WTC11 (cell line): ENCODE data around the gene GPC5. TPM values are rescaled to one million over a fixed set of nuclear protein-coding genes. Genes with fewer than 3 reads are reported as not detected.

ENCODE experiments used
- ATAC-seq: fragments of 200-7000 bp; cut with Tn5 transposase; 2 replicates; pipeline ENCODE4 v1.10.0; 2021; ENCODE audit warnings: mild to moderate bottlenecking, moderate library complexity
- CTCF ChIA-PET: fragments of 300-600 bp; sonication (Branson Sonifier 250); formaldehyde crosslinking; loops from one replicate; lab custom pipeline; 2021; ENCODE audit warnings: antibody characterized with exemption; lab: Charles Lee
- POLR2A ChIA-PET: fragments of 350-600 bp; sonication (Branson Sonifier 250); formaldehyde crosslinking; loops from one replicate; lab custom pipeline; 2021; ENCODE audit warnings: antibody characterized with exemption; lab: Charles Lee
- DNase-seq: peaks from one replicate; pipeline ENCODE4 v3.0.0; 2021; ENCODE audit warnings: low spot score
- H3K27ac Mint-ChIP-seq: 2 replicates; pipeline ENCODE4 v1.8.0; 2021; ENCODE audit warnings: mixed read lengths
- H3K27me3 Mint-ChIP-seq: 2 replicates; pipeline ENCODE4 v1.8.0; 2021; ENCODE audit warnings: low read depth, mild to moderate bottlenecking, moderate library complexity, mixed read lengths
- H3K36me3 Mint-ChIP-seq: 2 replicates; pipeline ENCODE4 v1.8.0; 2021; ENCODE audit warnings: mixed read lengths
- H3K4me1 Mint-ChIP-seq: 2 replicates; pipeline ENCODE4 v1.8.0; 2022; ENCODE audit warnings: mixed read lengths
- H3K4me3 Mint-ChIP-seq: 2 replicates; pipeline ENCODE4 v1.8.0; 2021; ENCODE audit warnings: mild to moderate bottlenecking, moderate library complexity, mixed read lengths
- H3K9me3 Mint-ChIP-seq: 2 replicates; pipeline ENCODE4 v1.8.0; 2021; ENCODE audit warnings: mixed read lengths
- ESRRA ChIP-seq: sonication (generic); formaldehyde crosslinking; IDR thresholded peaks from 2 replicates; pipeline ENCODE4 v1.8.1; 2022; ENCODE audit warnings: mild to moderate bottlenecking, missing genetic modification reagents, borderline replicate concordance
- MYBL2 ChIP-seq: sonication (generic); formaldehyde crosslinking; IDR thresholded peaks from 2 replicates; pipeline ENCODE4 v1.8.1; 2023; ENCODE audit warnings: mild to moderate bottlenecking, moderate library complexity, missing genetic modification reagents
- NFYB ChIP-seq: sonication (generic); formaldehyde crosslinking; conservative IDR thresholded peaks from 2 replicates; pipeline ENCODE4 v1.8.0; 2022; ENCODE audit warnings: low read depth, missing genetic modification reagents
- NR1H2 ChIP-seq: sonication (generic); formaldehyde crosslinking; IDR thresholded peaks from 2 replicates; pipeline ENCODE4 v1.9.0; 2021; ENCODE audit warnings: mild to moderate bottlenecking, moderate library complexity, missing genetic modification reagents
- OVOL2 ChIP-seq: fragments of 250-450 bp; sonication (Bioruptor Pico); IDR thresholded peaks from 2 replicates; pipeline ENCODE4 v1.9.0; 2021; ENCODE audit warnings: mild to moderate bottlenecking, borderline replicate concordance
- RORB ChIP-seq: fragments of 250-450 bp; sonication (Bioruptor Pico); IDR thresholded peaks from 2 replicates; pipeline ENCODE4 v1.9.0; 2021; ENCODE audit warnings: mild to moderate bottlenecking
- ZNF317 ChIP-seq: sonication (generic); formaldehyde crosslinking; IDR thresholded peaks from 2 replicates; pipeline ENCODE4 v1.8.1; 2023; ENCODE audit warnings: low read depth, mild to moderate bottlenecking, moderate library complexity, missing genetic modification reagents, borderline replicate concordance
- total RNA-seq: library from RNA; stranded (reverse); gene quantifications from 3 replicates; pipeline ENCODE4 v1.2.3, GENCODE V29; 2021
- TF ChIP-seq, protein P1 (sequence below): sonication (generic); formaldehyde crosslinking; IDR thresholded peaks from 2 replicates; pipeline ENCODE4 v1.8.1; 2022; ENCODE audit warnings: mild to moderate bottlenecking, missing genetic modification reagents, moderate library complexity, borderline replicate concordance
- TF ChIP-seq, protein P2 (sequence below): fragments of 250-450 bp; sonication (Bioruptor Pico); IDR thresholded peaks from 2 replicates; pipeline ENCODE4 v1.9.0; 2021; ENCODE audit warnings: mild to moderate bottlenecking, borderline replicate concordance
- TF ChIP-seq, protein P3 (sequence below): sonication (generic); formaldehyde crosslinking; IDR thresholded peaks from 2 replicates; pipeline ENCODE4 v1.8.0; 2022; ENCODE audit warnings: mild to moderate bottlenecking, missing genetic modification reagents
- TF ChIP-seq, protein P4 (sequence below): fragments of 250-450 bp; sonication (Bioruptor Pico); conservative IDR thresholded peaks from 2 replicates; pipeline ENCODE4 v1.9.0; 2021; ENCODE audit warnings: mild to moderate bottlenecking
- TF ChIP-seq, protein P5 (sequence below): fragments of 200-600 bp; IDR thresholded peaks from 2 replicates; pipeline ENCODE4 v1.8.0; 2022; ENCODE audit warnings: antibody characterized with exemption
- TF ChIP-seq, protein P6 (sequence below): fragments of 250-450 bp; sonication (Bioruptor Pico); IDR thresholded peaks from 2 replicates; pipeline ENCODE4 v2.1.2; 2022; ENCODE audit warnings: mild to moderate bottlenecking, moderate library complexity
- TF ChIP-seq, protein P7 (sequence below): sonication (generic); formaldehyde crosslinking; IDR thresholded peaks from 2 replicates; pipeline ENCODE4 v1.8.1; 2022; ENCODE audit warnings: mild to moderate bottlenecking, moderate library complexity, missing genetic modification reagents

The GPC5 gene
- total RNA-seq, 1 experiment from 2014 or later: 0.46 TPM

DNA sequence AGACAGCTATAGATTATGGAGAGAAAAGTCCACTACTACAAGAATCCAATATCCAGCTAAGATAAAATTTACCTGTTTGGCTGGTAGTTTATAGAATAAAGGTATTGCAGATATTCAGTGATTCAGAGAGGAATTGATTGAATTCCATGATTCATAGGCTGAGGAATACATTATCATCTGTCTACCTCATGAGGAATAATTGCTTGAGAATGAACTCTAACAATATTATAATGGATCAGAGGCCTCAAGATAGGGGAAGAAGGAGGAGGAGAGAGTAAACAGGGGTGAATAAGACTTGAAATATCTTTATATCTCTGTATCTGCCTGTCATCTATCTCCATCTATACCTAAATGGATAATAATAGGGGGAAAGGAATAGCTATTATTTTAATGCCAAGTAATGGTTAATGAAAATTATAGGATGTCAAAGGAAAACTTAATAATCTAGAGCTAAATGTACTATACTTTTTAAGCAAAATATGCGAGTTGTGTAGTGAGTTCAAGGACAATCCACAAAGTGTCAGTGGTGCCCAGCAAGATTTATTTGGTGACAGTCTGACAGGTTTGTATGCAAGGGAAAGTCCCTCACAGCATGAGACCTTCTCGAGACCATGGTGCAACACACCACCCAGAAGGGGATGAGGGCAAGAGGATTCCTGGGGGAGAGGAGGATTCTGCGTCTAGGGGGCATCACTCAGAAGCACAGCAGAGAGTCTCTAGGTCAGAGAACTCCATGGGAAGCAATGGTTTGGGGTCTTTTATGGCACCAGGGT is 224.5 kb downstream of the GPC5 start:
- no peaks in the 10 kb centered on the region for H3K27me3 Mint-ChIP-seq
- DNase-seq: no peak
- no peaks in the 10 kb centered on the region for H3K36me3 Mint-ChIP-seq
- TF ChIP-seq MYBL2 (CRISPR knock-in tag) (no peak), OVOL2 (no peak), RORB (CRISPR knock-in tag) (no peak), ZNF317 (no peak)
- TF ChIP-seq, protein P1, sequence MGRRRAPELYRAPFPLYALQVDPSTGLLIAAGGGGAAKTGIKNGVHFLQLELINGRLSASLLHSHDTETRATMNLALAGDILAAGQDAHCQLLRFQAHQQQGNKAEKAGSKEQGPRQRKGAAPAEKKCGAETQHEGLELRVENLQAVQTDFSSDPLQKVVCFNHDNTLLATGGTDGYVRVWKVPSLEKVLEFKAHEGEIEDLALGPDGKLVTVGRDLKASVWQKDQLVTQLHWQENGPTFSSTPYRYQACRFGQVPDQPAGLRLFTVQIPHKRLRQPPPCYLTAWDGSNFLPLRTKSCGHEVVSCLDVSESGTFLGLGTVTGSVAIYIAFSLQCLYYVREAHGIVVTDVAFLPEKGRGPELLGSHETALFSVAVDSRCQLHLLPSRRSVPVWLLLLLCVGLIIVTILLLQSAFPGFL (CRISPR knock-in tag): no peak
- TF ChIP-seq, protein P2, sequence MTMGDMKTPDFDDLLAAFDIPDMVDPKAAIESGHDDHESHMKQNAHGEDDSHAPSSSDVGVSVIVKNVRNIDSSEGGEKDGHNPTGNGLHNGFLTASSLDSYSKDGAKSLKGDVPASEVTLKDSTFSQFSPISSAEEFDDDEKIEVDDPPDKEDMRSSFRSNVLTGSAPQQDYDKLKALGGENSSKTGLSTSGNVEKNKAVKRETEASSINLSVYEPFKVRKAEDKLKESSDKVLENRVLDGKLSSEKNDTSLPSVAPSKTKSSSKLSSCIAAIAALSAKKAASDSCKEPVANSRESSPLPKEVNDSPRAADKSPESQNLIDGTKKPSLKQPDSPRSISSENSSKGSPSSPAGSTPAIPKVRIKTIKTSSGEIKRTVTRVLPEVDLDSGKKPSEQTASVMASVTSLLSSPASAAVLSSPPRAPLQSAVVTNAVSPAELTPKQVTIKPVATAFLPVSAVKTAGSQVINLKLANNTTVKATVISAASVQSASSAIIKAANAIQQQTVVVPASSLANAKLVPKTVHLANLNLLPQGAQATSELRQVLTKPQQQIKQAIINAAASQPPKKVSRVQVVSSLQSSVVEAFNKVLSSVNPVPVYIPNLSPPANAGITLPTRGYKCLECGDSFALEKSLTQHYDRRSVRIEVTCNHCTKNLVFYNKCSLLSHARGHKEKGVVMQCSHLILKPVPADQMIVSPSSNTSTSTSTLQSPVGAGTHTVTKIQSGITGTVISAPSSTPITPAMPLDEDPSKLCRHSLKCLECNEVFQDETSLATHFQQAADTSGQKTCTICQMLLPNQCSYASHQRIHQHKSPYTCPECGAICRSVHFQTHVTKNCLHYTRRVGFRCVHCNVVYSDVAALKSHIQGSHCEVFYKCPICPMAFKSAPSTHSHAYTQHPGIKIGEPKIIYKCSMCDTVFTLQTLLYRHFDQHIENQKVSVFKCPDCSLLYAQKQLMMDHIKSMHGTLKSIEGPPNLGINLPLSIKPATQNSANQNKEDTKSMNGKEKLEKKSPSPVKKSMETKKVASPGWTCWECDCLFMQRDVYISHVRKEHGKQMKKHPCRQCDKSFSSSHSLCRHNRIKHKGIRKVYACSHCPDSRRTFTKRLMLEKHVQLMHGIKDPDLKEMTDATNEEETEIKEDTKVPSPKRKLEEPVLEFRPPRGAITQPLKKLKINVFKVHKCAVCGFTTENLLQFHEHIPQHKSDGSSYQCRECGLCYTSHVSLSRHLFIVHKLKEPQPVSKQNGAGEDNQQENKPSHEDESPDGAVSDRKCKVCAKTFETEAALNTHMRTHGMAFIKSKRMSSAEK (CRISPR knock-in tag): no peak
- H3K9me3 Mint-ChIP-seq: peaks cover 4% of the 10 kb centered on the region; the same call in 1 of the 2 replicates
- no peak overlapping the region for H3K27ac Mint-ChIP-seq
- POLR2A ChIA-PET: no interaction called here
- CTCF ChIA-PET: no interaction called here
- ATAC-seq: no peak; the same call in 1 of the 2 replicates
- 0 out of 2 replicates have a peak, but pooled peaks cover 3% of the 10 kb centered on the region for H3K4me1 Mint-ChIP-seq
- H3K4me3 Mint-ChIP-seq: no peak overlapping the region

DNA sequence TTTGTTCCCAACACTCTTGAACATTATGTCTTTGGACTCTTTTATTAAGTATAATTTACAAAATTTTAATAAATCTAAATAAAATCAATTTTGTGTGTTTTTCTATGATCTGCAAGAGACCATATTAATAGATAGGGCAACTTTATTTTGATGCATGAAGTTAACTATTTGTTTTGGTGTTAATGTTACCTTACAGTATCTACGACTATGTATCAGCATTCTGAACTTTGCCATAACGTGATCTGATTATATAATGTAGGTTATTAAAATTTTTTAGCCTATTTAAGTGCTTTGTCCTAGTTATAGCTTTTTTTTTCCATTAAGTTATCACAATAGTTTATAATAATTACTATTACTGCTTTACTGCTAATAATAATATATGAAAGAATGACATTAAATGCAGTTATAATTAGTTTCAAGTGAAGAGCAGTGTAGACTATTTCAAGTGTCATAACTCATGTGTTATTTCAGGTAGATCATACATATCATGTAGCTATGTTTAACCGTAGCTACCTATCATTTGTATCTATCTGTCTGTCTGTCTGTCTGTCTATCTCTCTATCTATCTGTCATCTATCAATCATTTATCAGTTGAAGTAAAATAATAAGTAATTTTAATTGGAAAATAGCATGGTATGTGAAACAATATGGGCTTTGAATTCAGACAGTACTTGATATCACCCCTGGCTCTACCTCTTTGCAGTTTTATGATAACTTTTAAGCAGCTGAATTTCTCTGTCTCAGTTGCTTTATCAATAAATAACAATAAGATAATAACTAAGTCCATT is 229.7 kb downstream of the GPC5 start:
- H3K4me3 Mint-ChIP-seq: no peak overlapping the region
- H3K27me3 Mint-ChIP-seq: no peaks in the 10 kb centered on the region
- H3K4me1 Mint-ChIP-seq: 0 out of 2 replicates have a peak, but pooled peaks cover 6% of the 10 kb centered on the region
- CTCF ChIA-PET: no interaction called here
- DNase-seq (no peak), ATAC-seq (no peak)
- no peak for TF ChIP-seq ESRRA (CRISPR knock-in tag)
- TF ChIP-seq, protein P3, sequence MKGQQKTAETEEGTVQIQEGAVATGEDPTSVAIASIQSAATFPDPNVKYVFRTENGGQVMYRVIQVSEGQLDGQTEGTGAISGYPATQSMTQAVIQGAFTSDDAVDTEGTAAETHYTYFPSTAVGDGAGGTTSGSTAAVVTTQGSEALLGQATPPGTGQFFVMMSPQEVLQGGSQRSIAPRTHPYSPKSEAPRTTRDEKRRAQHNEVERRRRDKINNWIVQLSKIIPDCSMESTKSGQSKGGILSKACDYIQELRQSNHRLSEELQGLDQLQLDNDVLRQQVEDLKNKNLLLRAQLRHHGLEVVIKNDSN: no peak
- H3K9me3 Mint-ChIP-seq: peaks cover 4% of the 10 kb centered on the region; the same call in 1 of the 2 replicates
- H3K36me3 Mint-ChIP-seq: no peaks in the 10 kb centered on the region
- no peak overlapping the region for H3K27ac Mint-ChIP-seq
- POLR2A ChIA-PET: no interaction called here

DNA sequence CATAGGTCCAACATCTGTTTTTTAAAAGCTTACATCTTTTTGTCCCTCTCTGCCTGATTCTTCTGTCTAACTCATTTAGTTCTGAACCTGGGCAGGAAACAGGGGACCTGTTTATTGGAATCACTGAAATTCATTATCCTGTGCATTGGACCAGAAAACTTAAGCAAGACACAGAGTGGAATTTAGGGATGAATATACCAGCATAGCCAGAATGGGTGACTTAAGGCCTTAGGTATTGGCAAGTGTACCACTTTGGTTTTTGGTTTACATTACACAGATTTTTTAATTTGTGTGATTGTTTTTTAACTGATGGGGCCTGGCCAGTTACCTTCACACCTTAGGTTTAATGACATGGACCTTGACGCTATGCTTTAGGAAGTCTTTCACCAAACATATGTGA is 232.5 kb downstream of the GPC5 start:
- ChIA-PET POLR2A (no interaction called here), CTCF (no interaction called here)
- no peak overlapping the region for H3K27ac Mint-ChIP-seq
- DNase-seq (no peak), ATAC-seq (no peak)
- no peaks in the 10 kb centered on the region for H3K36me3 Mint-ChIP-seq
- TF ChIP-seq NFYB (CRISPR knock-in tag) (no peak), NR1H2 (no peak)
- TF ChIP-seq, protein P4, sequence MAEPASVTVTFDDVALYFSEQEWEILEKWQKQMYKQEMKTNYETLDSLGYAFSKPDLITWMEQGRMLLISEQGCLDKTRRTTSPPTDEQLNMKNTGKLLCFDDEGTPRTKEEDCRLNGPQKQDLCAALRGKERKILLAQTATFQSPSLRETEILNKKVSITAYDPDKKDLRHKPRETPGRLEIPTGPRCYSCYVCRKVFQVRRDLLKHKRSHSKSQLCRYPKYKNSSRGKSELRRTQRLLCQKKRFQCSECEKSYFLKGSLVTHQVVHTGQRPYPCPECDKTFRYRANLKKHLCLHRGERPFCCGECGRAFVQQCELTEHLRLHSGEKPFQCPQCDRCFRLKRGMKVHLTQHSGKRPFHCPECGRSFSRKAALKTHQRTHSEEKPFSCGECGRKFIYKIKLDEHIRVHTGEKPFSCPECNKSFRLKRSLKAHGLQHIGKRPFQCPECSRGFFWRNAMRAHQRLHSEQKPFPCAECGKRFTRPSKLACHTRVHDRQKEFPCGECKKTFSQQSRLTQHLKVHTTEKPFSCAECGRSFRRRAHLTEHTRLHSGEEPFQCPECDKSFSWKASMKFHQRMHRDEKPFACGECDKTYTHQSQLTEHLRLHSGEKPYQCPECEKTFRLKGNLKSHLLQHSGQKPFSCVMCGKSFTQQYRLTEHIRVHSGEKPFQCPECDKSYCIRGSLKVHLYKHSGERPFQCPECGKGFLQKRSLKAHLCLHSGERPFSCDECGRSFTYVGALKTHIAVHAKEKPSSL (CRISPR knock-in tag): no peak
- TF ChIP-seq, protein P5, sequence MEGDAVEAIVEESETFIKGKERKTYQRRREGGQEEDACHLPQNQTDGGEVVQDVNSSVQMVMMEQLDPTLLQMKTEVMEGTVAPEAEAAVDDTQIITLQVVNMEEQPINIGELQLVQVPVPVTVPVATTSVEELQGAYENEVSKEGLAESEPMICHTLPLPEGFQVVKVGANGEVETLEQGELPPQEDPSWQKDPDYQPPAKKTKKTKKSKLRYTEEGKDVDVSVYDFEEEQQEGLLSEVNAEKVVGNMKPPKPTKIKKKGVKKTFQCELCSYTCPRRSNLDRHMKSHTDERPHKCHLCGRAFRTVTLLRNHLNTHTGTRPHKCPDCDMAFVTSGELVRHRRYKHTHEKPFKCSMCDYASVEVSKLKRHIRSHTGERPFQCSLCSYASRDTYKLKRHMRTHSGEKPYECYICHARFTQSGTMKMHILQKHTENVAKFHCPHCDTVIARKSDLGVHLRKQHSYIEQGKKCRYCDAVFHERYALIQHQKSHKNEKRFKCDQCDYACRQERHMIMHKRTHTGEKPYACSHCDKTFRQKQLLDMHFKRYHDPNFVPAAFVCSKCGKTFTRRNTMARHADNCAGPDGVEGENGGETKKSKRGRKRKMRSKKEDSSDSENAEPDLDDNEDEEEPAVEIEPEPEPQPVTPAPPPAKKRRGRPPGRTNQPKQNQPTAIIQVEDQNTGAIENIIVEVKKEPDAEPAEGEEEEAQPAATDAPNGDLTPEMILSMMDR: no peak
- TF ChIP-seq, protein P6, sequence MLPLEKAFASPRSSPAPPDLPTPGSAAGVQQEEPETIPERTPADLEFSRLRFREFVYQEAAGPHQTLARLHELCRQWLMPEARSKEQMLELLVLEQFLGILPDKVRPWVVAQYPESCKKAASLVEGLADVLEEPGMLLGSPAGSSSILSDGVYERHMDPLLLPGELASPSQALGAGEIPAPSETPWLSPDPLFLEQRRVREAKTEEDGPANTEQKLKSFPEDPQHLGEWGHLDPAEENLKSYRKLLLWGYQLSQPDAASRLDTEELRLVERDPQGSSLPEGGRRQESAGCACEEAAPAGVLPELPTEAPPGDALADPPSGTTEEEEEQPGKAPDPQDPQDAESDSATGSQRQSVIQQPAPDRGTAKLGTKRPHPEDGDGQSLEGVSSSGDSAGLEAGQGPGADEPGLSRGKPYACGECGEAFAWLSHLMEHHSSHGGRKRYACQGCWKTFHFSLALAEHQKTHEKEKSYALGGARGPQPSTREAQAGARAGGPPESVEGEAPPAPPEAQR (CRISPR knock-in tag): no peak
- TF ChIP-seq, protein P7, sequence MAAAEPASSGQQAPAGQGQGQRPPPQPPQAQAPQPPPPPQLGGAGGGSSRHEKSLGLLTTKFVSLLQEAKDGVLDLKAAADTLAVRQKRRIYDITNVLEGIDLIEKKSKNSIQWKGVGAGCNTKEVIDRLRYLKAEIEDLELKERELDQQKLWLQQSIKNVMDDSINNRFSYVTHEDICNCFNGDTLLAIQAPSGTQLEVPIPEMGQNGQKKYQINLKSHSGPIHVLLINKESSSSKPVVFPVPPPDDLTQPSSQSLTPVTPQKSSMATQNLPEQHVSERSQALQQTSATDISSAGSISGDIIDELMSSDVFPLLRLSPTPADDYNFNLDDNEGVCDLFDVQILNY (CRISPR knock-in tag): no peak
- H3K27me3 Mint-ChIP-seq: no peaks in the 10 kb centered on the region
- 0 out of 2 replicates have a peak, but pooled peaks cover 4% of the 10 kb centered on the region for H3K4me1 Mint-ChIP-seq
- peaks cover 4% of the 10 kb centered on the region; the same call in 1 of the 2 replicates for H3K9me3 Mint-ChIP-seq
- H3K4me3 Mint-ChIP-seq: no peak overlapping the region
